Mucosa of gallbladder (tissue), 1 donor: ENCODE data around the gene SLC38A8. TPM values are rescaled to one million over a fixed set of nuclear protein-coding genes. Genes with fewer than 3 reads are reported as not detected.
A peak's percentile ranks its signal among the peaks of the same experiment; 100 is the strongest.

ENCODE experiments used
- DNase-seq: peaks from one replicate; pipeline ENCODE4 v3.0.0-alpha.2; 2020; ENCODE audit warnings: low spot score
- total RNA-seq: library from RNA; stranded (reverse); gene quantifications from one replicate; pipeline ENCODE4 v1.2.1, GENCODE V29; 2021
- donor health status: DM: no; HTN: no; CAD: no.

Gene SLC38A8
- total RNA-seq, 1 donor from 2014 or later = not detected

DNA sequence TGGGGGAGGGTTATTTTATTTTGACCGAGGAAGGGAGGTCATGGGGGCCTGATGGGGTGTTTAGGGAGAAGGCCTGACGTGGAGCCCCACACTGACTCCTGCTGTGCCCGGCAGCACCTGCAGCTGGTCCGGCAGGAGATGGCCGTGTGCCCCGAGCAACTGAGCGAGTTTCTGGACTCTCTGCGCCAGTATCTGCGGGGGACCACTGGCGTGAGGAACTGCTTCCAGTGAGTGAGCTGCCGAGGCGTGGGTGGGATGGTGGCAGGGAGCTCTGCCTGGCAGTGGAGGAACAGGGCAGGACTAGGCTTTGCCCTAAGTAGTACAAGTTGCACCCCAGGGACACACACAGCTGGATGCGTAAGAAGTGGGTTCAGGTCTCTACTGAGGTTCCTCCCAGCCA, 44.5 kb downstream of the SLC38A8 start:
- DNase-seq = no peak

GRCh38 chr16:83996481-83997252, 45.9 kb downstream of the SLC38A8 start:
- DNase-seq = no peak

GRCh38 chr16:83995754-83996153, 46.8 kb downstream of the SLC38A8 start:
- no peak for DNase-seq

DNA sequence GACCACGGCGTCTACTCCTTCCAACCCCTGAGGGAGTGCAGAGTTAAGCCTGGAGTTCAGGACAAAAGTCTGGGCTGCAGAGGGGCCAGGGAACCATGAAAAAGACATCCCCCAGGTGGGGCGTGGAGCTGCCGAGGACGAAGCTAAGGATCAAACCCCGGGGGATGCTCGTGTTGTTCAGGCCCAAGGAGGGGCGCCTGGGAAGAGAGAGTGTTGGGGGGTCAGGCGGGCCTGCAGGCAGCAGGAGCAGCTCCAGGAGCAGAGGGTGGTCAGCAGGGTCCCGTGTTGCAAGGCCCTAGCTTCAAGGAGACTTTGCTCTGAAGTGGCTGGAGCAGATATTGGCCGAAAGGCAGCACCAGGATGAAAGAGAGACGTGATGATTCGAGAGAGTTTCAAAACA, 47.9 kb downstream of the SLC38A8 start:
- DNase-seq = no peak

DNA sequence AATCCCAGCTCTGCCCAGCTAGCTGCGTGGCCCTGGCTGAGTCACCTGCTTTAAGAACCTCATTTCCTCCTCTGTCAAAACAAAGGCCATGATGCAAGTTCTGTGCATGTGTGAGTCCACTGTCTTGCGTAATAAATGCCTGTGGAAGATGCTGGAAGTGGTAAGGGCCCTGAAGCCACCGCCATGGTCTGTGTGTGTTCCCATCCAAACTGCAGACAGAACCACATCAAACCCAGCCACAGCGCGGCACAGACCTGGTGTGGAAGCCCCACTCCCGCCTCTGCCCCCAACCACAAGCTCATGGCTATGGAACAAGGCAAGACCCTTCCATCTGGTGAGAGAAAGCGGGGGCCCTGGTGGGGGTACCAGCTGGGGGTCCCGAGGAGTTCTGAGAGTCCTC, 48.5 kb downstream of the SLC38A8 start:
- no peak for DNase-seq

DNA sequence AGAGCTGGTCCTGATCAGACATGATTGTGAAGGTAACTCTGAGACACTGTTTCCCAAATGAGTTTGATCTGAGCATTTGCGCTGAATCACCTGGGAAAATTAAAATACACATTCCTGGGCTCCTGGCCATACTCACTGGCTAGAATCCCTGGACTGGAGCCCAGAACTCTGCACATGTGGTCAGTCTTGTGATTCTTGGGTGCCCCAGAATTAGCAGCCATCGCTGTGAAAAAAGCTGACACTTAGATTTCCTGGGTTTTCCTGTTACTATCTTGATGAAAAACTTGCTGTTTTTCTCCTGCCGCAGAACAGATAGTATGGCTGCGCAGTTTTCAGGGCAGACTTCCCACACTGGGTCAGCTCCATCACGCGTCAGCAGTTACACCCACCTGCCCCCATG, 50.0 kb downstream of the SLC38A8 start:
- DNase-seq = peak; percentile 44

- DNase-seq = no peak
These were observed 52.1 kb downstream of the SLC38A8 start for GRCh38 chr16:83990492-83990891.

DNA sequence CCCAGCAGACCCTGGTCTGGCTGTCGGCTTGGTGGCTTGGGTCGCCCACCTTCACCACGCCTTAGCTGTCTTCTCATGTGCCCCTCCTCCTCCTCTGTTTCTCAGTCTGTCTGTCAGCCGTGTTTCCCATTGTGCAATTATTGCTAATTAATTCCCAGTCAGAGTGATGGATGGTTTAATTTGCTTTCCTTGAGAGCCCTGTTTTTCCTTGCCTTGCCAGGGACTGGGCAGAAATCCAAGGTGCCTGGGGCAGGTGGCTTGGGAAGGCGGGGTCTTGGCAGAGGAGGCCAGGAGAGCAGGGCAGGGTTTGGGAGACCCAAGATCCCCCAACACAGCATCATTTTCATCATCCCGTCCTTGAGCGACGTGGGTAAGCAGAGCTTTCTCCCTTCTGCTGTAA, 53.3 kb downstream of the SLC38A8 start:
- no peak for DNase-seq

DNA sequence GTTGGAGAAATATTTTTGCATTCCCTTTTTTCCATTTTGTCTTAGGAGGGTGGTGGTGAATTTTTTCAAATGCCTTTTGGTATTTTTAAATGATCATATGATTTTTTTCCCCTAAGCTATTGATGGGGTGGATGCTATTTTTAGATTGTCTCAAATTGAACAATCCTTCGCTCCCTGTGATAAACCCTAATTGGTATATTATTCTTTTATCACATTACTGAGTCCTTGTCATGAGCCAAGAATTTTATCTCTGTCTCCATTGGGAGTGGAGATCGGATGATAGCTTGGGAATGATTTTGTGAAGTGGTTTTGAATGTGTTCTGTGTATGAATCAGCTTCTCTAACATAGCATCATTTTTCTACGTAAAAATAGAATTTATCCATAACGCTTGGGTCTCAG, 59.1 kb downstream of the SLC38A8 start:
- no peak for DNase-seq

GRCh38 chr16:83981799-83982198, 60.8 kb downstream of the SLC38A8 start:
- DNase-seq = no peak

DNA sequence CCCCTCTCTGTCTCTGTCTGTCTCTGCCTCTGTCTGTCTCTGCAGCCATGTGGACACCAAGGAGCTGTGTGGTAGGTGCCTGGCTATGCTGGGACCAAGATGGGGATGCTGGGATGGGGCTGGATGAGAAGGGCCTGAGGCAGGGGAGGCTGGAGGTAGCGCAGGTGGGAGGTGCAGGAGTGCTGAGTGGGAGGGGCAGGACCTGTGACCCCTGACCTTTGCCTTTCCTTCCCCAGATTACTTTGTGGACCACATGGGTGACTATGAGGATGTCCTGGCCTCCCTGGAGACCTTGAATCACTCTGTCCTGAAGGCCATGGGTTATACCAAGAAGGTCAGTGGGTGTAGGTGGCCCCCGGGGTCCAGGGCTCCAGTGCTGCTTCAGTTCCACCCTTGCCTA, 61.8 kb downstream of the SLC38A8 start:
- no peak for DNase-seq

GRCh38 chr16:83979441-83979840, 63.2 kb downstream of the SLC38A8 start:
- no peak for DNase-seq

DNA sequence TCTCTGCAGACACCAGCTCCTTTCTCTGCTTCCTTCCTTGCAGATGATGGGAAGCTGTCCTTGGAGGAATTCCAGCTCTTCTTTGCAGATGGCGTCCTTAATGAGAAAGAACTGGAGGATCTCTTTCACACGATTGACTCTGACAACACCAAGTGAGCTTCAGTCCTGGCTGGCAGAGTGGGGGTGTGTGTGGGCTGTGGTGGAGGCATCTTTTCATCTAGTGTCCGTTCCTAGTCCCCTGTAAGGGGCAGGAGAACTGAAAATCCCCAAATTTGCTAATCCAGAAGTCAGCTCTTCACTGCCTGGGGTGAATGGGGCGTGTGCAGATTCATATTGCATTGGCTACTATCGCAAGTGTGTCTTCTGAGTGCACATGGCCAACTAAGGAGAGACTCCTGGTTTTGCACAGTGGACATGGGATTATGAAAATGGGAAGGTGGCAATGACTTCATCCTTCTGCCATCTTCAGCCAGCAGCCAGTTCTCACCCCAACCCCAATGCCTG, 64.1 kb downstream of the SLC38A8 start:
- DNase-seq = no peak

DNA sequence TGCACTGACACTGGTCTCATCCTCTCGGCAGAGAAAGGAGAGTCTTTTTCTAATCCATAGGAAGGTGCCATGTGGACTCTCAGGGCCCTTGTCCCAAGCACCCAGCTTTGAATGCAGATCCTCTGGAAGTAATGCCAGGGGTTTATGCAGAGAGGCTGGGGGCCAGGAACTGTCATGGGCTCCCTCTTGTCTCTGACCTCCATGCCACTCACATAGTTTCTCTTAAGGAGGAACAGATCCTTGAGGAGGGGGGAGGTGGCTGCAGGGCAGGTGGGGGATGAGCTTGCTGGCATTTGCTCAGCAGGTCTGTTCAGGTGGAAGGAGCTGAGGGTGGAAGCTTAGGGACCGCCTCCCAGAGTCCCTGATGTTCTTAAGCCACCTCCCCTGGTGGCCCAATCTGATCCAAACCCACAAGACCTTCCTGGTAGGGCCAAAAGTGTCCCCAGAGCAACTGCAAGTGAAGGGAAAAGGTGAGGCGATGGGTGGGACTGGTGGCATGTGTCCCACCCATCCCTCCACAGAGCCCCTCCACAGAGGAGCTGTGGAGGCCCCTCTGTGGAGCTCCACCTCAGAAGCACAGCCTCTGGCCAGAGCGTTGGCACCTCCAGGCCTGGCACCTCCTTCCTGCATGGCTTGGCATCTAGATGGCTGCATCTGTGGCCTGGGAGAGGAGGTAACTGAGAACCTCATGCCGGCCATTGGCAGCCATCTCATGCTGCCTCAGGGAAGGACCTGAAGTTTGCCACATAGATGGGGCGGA, 65.4 kb downstream of the SLC38A8 start:
- DNase-seq = no peak

DNA sequence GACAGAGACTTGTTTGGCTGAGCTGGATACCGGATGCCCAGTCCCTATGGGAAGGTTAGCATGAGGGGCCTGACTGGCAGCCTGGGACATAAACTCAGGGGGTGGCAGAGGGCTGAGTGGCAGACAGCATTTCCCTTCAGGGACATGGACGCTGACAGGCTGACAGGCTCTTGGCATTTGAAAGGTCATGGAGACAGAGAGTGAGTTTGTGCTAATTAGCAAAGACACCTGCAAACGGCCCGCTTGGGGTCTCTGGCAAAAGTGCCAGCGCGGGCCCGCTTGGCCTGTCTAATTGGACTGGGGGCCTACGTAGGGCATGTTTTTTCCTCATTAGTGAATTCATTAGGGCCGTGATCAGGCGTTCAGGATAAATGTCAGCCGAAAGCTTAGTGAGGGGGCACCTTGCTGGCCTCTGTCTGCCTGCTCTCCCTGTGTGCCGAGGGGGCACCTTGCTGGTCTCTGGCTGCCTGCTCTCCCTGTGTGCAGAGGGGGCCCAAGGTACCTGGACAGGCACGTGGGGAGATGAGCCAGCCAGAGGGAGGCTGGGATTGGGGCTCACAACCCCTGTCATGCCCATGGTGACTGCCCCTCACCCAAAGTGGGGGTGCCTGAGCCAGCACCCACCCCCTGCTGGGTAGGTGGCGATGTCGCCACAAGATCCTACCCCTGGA, 66.9 kb downstream of the SLC38A8 start:
- no peak for DNase-seq

- DNase-seq = no peak
These were observed 68.1 kb downstream of the SLC38A8 start for GRCh38 chr16:83974475-83974874.

DNA sequence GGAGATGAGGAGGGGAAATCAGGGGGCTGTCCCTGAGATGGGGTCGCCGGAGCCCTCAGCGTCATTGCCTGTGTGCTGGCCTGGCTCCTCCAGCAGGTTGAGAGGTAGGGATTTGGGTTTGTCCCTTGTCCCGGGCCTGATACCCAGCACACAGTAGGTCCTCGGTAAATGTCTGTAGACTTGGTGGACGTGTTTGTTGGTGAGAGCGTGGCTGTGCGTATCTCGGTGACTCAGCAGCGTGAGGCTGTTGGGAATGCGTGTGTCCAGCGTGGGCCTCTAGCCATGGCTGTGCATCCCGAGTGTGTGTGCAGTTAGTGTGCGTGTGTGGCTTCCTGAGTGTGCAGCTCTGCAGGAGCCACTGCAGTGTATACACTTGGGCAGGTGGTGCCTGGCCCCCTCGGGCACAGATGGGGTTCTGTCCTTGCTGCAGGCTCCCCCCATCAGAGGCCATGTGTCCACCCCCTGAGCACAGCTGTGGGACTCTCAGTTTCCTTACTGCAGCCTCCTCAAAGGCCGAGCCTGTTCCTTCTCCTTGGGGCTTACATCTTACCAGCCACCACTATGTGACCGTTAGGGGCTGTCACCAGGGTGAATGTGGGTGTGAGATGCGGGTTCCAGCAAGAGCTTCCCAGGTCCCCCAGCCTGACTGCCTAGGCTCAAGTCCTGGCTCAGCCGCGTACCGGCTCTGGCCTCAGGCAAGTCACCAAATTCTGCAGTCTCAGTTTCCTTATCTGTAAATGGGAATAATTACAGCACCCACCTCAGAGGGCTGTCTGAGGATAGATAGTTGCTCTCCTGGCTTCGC, 68.8 kb downstream of the SLC38A8 start:
- no peak for DNase-seq

- no peak for DNase-seq
These were observed 69.5 kb downstream of the SLC38A8 start for GRCh38 chr16:83973077-83973476.

DNA sequence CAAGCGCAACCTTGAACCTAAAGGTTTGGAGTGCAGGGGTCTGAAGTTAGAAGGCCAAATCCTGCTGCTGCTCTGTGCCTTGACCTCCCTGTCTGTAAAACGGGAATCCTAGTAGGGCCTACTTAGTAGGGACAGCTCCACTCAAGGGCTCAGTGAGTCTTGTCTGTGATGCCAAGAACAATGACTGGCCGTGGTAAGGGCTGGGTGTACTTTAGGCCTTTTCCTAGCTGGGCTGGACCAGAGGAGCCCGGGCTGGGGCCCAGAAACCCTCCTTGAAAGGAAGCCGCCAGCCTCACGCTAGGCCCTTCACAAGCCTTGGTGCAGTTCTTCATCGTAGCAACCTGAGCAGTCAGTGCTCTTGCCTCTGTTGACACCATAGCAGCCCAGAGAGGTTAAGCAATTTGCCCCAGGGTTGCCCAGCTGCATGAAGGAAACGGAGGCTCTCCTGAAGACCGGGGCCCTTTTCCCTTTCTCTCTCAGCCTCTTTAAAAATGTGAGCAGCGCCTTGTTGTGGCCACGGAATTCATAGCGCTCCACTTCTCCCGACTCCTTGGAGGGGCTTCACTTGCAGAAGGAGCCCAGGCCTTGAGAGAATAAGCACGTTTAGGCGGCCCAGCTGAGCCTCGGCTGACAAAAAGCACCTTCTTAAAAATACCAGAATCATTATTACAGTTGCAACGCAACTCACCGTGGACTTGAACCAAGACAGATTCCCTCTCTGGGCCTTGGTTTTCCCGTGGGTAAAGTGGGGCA, 70.2 kb downstream of the SLC38A8 start:
- DNase-seq = no peak

DNA sequence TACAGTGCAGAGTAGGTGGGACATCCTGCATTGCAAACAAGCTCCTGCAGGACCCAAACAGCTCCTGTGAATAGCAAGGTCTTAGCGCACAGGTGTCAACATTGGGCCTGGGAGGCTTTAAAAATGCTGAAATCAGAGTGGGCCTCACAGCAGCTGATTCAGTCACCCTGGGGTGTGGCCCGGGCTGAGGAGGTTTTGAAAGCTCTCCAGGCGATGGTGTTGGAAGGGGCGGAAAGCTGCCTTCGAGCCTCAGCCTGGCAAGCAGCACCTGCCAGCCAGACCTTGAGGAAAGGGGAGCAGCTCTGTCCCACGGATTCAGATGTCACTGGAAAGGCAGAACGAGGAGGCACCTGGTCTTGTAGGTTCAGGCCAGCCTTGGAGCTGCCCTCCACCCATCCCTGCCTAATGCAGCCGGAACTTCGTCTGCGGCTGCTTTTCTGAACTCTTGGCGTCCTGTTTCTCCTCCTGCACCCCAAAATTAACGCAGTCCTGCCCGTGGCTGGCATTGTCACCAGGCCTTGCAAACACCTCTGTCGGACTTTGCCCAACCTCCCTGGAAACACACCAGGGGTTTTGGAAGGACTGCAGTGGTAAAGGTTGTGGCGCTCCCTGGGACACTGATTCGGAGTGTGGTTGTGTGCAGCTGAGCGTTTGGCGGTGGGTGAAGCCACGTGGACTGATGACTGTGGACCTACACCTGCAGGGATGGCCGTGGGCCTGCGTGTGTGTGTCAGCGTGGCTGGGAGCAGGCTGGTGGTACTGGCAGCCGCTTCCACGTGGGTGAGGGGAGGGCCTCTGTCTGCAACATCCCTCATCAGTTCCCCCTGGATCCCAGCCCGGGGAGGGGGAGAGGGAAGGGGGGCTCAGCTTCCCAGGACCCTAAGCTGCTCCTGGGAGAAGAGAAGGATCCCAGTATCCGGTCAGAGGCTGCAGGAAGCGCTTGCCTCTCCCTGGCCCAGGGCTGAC, 71.1 kb downstream of the SLC38A8 start:
- DNase-seq = no peak
